ENCODE measurements around the gene GBX1.

GBX1 gene

DNA sequence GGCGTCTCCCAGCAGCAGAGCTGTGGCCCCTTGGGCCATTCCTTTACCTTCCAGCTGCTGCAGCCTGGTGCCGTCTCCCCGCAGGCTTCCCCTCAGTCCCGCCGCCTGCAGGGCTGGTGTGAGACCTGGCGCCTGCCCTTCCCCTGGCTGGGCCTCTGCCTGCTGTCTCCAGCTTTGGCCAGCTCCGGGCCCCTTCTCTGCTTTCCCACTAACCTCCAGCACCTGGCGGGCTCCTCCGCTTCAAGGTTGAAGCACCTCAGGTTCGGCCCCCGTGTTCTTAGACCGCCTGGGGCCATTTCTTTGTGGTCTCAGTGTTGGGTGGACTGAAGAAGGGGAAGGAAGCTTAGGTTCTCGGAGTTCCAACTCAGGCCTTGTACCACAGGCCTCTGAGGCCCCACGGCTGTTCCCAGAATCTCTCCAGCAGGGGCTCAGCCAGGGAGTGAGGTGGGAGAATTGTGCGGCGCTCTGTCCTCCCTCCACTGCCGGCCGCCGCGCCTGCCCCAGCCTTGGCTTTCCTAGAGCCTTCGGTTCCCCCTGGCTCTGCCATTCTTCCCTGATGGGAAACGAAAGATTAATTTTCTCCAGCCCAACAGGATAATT, 30.3 kb downstream of the GBX1 start:
- TF ChIP-seq, protein P1, sequence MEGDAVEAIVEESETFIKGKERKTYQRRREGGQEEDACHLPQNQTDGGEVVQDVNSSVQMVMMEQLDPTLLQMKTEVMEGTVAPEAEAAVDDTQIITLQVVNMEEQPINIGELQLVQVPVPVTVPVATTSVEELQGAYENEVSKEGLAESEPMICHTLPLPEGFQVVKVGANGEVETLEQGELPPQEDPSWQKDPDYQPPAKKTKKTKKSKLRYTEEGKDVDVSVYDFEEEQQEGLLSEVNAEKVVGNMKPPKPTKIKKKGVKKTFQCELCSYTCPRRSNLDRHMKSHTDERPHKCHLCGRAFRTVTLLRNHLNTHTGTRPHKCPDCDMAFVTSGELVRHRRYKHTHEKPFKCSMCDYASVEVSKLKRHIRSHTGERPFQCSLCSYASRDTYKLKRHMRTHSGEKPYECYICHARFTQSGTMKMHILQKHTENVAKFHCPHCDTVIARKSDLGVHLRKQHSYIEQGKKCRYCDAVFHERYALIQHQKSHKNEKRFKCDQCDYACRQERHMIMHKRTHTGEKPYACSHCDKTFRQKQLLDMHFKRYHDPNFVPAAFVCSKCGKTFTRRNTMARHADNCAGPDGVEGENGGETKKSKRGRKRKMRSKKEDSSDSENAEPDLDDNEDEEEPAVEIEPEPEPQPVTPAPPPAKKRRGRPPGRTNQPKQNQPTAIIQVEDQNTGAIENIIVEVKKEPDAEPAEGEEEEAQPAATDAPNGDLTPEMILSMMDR (conservative IDR thresholded peaks at IDR 0.05), result no peak
- H3K27ac ChIP-seq, result no peak overlapping the region

DNA sequence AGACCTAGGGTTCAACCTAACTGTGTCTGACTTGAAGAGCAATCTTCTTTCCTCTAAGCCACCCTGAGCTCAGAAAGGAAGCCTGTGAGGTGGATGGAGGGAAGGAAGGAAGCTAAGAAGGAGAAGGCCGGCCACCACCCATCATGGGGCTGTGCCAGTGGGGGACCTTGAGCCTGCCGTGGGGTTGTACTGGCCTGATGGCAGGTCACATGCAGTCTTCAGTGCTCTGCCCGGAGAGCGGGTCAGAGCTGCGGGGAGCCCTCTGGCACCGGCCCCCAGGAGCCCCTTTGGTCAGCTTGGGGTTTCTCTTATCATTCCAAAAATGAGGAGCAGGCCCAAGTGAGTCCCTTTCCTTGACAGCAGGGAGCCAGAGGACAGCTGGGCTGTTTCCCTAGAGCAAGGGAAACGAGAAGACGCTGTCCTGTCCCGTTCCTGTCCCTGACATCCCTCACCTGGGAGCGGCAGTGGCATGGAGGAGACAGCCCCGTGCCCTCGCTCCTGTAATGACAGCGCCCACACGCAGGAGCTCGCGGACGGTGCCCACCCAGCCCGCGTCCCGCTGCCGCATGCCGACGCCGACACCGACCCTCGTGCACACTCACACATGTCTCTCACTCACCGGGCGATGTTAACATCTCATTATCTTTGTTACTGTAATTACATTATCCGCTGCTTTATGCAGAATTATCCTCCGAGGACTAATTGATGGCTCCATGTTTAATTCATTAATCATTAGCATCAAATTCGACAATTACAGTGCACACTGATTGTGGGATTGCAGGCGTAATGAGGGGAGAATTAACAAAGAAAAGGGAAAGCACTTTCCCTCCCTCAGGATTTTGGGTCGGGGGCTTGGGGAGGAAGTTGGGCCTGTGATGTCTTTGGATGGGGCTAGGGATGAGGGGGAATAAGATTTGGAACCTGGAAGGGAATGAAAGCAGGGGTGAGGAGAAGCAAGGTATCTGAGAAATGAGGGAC, 31.3 kb downstream of the GBX1 start:
- no peak overlapping the region for H3K27ac ChIP-seq
- TF ChIP-seq, protein P1 (conservative IDR thresholded peaks at IDR 0.05), result no peak

DNA sequence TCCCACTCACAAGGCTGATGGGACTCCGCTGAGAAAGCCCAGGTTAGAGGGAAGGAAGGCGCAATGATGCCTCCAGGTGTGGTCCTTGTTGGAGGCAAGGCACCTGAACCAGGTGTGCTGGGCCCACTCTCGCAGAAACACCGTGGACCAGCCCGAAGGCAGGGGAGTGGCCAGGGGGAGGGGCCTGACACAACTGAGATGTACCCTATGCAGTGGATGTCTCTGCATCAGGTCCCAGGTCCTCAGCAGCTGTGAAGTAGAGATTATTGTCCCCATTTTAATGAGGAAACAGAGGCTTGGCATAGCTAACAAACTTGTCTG, 32.0 kb downstream of the GBX1 start:
- no peak overlapping the region for H3K27ac ChIP-seq
- TF ChIP-seq, protein P1 (conservative IDR thresholded peaks at IDR 0.05), result no peak

DNA sequence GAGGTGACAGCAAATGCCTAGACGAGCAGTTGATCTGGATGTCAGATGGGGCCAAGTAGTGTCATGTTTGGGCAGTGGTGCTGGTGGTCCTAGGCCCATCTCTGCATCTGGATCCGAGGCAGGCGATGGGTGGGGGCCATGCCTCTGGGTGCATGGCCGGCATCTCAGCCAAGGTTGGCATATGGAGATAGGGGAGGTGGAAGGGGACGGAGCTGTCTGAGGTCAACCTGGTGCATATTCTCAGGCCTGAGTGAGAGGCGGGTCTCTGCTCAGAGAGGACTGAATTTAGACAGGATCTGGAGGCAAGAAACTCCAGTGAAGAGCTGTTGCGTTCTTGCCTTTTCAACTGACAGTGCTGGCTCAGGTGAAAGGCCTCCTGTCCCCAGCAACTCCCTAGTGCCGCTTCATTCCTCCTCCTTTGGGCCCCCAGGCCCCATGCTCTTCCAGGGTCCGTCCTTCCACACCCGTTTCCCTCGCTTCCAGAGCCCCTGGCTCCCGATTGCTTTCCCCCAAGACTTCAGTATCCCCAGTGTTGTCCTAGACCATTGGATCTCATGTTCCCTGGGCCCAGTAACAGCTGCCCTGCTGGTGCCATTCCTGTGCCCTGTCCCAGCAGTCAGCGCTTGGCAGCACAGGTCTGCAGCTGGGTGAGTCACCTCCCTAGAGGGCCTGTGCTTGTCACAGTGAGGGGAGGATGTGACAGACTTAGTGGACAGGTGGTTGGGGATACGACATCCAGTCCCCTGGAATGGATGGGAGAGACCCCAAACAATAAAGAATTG, 32.6 kb downstream of the GBX1 start:
- no peak overlapping the region for H3K27ac ChIP-seq
- TF ChIP-seq, protein P1 (conservative IDR thresholded peaks at IDR 0.05), result no peak

DNA sequence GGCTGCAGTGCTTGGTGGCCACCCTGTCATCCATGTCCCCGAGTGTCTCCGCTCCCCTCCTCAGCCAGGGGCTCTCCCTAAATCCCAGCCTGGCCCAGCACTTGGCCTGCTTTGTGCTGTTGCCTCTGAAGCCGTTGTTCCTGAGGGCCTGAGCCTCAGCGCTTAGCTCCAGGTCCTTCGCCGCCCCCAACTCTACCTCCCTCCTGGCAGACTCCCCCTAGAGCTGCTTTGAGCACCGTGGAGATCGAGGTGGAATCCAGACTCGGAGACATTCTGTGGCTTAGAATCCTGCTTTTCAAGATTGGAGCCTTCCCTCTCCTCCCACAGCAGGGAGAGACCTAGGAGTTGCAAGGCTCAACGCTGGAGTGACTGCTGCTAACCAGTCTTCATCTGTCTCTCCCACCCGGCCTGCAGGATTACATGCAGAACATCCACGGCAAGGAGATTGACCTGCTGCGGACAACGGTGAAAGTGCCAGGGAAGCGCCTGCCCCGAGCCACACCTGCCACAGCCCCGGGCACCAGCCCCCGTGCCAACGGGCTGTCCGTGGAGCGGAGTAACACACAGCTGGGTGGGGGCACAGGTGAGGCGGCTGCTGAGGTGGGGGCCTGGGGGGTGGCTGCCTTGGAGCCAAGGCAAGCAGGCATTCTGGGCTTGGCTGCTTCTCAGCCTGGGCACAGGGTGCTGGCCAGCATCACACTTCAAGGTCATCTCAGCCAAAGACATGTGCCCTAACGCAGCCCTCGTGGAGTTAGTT, 33.3 kb downstream of the GBX1 start:
- no peak overlapping the region for H3K27ac ChIP-seq
- TF ChIP-seq, protein P1 (conservative IDR thresholded peaks at IDR 0.05), result no peak

DNA sequence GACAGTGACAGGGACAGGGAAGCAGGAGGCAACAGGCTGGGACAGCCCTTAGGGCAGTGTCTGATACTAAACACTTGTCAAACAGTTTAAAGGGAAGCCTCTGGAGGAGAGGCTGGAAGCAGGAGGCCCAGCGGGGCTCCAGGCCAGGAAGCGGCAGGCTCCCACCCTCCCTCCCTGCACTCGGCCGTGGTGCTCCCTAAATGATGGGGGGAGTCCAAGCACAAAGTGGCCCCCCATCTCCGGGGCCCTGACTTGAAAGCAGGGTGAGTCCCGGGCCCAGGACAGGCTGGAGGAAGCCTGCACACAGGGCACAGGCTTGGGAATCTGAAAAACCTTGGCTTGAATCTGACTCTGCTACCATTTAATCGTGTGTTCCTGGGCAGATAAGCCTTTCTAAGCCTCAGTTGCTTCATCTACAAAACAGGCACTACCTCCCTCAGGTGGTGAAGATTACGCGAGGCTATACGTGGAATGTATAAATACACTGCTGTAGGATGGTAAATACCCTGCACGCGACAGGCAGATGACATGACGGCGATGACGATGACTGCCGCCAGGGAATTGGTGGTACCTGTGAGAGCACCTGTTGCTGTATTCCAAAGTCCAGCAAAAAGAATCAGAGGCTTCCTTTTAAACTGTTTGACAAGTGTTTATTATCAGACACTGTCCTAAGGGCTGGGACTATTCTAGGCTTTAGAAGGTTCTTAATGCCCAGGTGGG, 34.1 kb downstream of the GBX1 start:
- TF ChIP-seq, protein P1 (conservative IDR thresholded peaks at IDR 0.05), result no peak
- no peak overlapping the region for H3K27ac ChIP-seq
